PC-9 (cell line): Measurements from ENCODE around the gene CRHR2. TPM values are rescaled to one million over a fixed set of nuclear protein-coding genes. Genes with fewer than 3 reads are reported as not detected.

ENCODE experiments used
- BruUV-seq: library from RNA; stranded (reverse); fragments of 400-500 nt; replicated peaks from 2 replicates; lab custom pipeline; 2021; lab: Mats Ljungman, UMichigan
- CTCF ChIA-PET: fragments of 300-600 bp; sonication (Branson Sonifier 250); formaldehyde crosslinking; loops from one replicate; lab custom pipeline; 2022; ENCODE audit warnings: antibody characterized with exemption; lab: Charles Lee
- POLR2A ChIA-PET: fragments of 300-600 bp; sonication (Branson Sonifier 250); formaldehyde crosslinking; loops from one replicate; lab custom pipeline; 2022; ENCODE audit warnings: antibody characterized with exemption; ENCODE audit not compliant: unreplicated experiment; lab: Charles Lee
- DNase-seq, 2 experiments: peaks; one replicate each; pipeline versions ENCODE4 v3.0.0 to v3.0.0-alpha.2; 2015 to 2022; ENCODE audit warnings: mixed read lengths in 1 of 2
- H2AFZ ChIP-seq: fragments of 200-600 bp; sonication (generic); 2 replicates; pipeline ENCODE4 v1.8.1; 2017; ENCODE audit warnings: antibody characterized with exemption
- H3F3A ChIP-seq: fragments of 200-600 bp; sonication (generic); 2 replicates; pipeline ENCODE4 v1.8.1; 2017; ENCODE audit warnings: antibody characterized with exemption, mild to moderate bottlenecking, low read depth; ENCODE audit not compliant: insufficient read depth
- H3K27ac ChIP-seq: fragments of 200-600 bp; sonication (generic); 2 replicates; pipeline ENCODE4 v1.6.1; 2016; ENCODE audit warnings: mixed run types
- H3K27me3 ChIP-seq: fragments of 200-600 bp; sonication (generic); 2 replicates; pipeline ENCODE4 v1.6.1; 2016; ENCODE audit warnings: low read depth, mixed run types; ENCODE audit not compliant: insufficient read depth
- H3K36me3 ChIP-seq: fragments of 200-600 bp; sonication (generic); 2 replicates; pipeline ENCODE4 v1.6.1; 2016; ENCODE audit warnings: low read depth, mixed run types
- H3K4me1 ChIP-seq: fragments of 200-600 bp; sonication (generic); replicated peaks from 2 replicates; pipeline ENCODE4 v1.6.1; 2016; ENCODE audit warnings: mixed run types; ENCODE audit not compliant: insufficient read depth
- H3K4me2 ChIP-seq: fragments of 200-600 bp; sonication (generic); 2 replicates; pipeline ENCODE4 v1.6.1; 2017; ENCODE audit warnings: mixed run types
- H3K4me3 ChIP-seq: fragments of 200-600 bp; sonication (generic); 2 replicates; pipeline ENCODE4 v1.6.1; 2016; ENCODE audit warnings: mixed run types
- H3K79me2 ChIP-seq: fragments of 200-600 bp; sonication (generic); 2 replicates; pipeline ENCODE4 v1.6.1; 2017; ENCODE audit warnings: low read depth, mixed run types
- H3K9me2 ChIP-seq: fragments of 200-600 bp; sonication (generic); 2 replicates; pipeline ENCODE4 v1.8.1; 2017; ENCODE audit warnings: mild to moderate bottlenecking; ENCODE audit not compliant: insufficient read depth
- H3K9me3 ChIP-seq: fragments of 200-600 bp; sonication (generic); 2 replicates; pipeline ENCODE4 v1.8.1; 2016; ENCODE audit warnings: low read depth; ENCODE audit not compliant: insufficient read depth
- H4K20me1 ChIP-seq: fragments of 200-600 bp; sonication (generic); 2 replicates; pipeline ENCODE4 v1.8.1; 2017; ENCODE audit not compliant: insufficient read depth
- CTCF ChIP-seq: fragments of 200-600 bp; sonication (generic); conservative IDR thresholded peaks from 2 replicates; pipeline ENCODE4 v1.6.1; 2017; ENCODE audit warnings: mixed run types, antibody characterized with exemption, mild to moderate bottlenecking, moderate library complexity
- EZH2 ChIP-seq: fragments of 200-600 bp; sonication (generic); IDR thresholded peaks from 2 replicates; pipeline ENCODE4 v1.8.0; 2017; ENCODE audit warnings: antibody characterized with exemption, low read depth
- intact Hi-C: fragments of 100-400 bp; cut with micrococcal nuclease; formaldehyde crosslinking; loops from one replicate; pipeline ENCODE4 v1.10.0; 2022; ENCODE audit not compliant: unreplicated experiment
- total RNA-seq: library from RNA; stranded (reverse); gene quantifications from 2 replicates; pipeline ENCODE4 v1.2.3, GENCODE V29; 2021

The CRHR2 gene
- total RNA-seq, 1 experiment from 2014 or later = not detected

DNA sequence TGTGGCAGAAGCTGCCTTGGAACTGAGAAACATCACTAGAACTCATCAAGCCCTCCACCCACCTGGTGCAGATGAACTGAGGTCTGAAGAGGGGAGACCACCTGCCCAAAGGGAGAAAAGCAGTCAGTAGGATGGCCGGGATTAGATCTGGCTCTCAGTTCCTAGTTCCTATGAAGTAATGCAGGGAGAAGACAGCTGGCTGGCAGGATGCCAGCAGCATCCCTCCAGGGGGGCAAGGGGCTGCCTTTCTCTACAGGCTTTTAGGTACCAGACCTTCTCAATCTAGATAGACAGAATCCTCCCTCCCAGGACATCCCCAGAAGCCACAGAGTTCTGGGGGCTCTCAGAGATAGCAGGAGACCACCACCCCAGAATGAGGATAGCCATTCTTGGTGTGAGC lies 7.8 kb downstream of the CRHR2 start:
- H3K9me2 ChIP-seq = no peaks in the 10 kb centered on the region
- no TSS peak for BruUV-seq

DNA sequence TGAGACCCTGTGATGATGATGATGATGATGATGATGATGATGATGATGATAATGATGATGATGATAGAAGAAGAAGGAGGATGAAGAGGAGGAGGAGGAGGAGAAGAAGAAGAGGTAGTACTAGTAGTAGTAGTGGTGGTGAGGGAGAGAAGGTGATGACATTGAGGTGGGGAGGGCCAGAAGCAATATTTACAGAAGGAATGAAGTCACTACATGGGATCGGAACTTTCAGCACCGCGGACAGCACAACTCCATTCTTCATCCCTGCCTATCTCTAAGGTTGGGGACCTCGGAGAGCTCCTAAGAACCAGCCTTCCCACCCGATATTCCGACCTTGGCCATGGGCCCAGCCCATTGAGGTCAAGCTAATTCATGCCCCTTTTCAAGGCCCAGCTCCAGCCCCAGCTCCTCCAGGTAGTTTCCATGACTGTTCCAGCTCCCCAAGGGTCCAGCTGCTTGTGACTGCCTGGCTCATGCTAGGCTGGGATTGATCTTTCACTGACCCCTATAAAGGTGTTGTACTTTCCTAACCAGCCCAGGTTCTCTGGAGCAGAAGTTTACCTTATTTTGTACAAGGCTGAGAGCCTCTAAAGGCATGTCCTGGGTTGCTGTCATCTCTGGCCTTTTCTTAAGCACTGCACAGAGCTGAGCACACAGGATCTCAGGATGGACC lies 10.3 kb downstream of the CRHR2 start:
- H3K27ac ChIP-seq = no peak overlapping the region
- TF ChIP-seq EZH2 (no peak), CTCF (no peak)
- no TSS peak for BruUV-seq
- no peaks in the 10 kb centered on the region for H3K9me2 ChIP-seq
- H3K4me1 ChIP-seq = no peaks in the 10 kb centered on the region
- H3K4me3 ChIP-seq = no peak overlapping the region
- no peaks in the 10 kb centered on the region for H3K9me3 ChIP-seq
- CTCF ChIA-PET = no interaction called here
- H3K4me2 ChIP-seq = no peak overlapping the region
- H3F3A ChIP-seq = no peaks in the 10 kb centered on the region
- no peaks in the 10 kb centered on the region for H3K36me3 ChIP-seq
- DNase-seq = peak; percentile 51 to 71
- POLR2A ChIA-PET = no interaction called here
- no peak overlapping the region for H2AFZ ChIP-seq
- intact Hi-C loops = no loop called here
- H4K20me1 ChIP-seq = 0 out of 2 replicates have a peak, but pooled peaks cover 3% of the 10 kb centered on the region
- H3K27me3 ChIP-seq = peaks cover 78% of the 10 kb centered on the region
- no peaks in the 10 kb centered on the region for H3K79me2 ChIP-seq

More for the DNA sequence above, 7.8 kb downstream of the CRHR2 start:
- Histone ChIP-seq H3K36me3 (no peaks in the 10 kb centered on the region), H3K27me3 (peaks cover 78% of the 10 kb centered on the region), H4K20me1 (0 out of 2 replicates have a peak, but pooled peaks cover 3% of the 10 kb centered on the region), H3K9me3 (no peaks in the 10 kb centered on the region), H3K79me2 (no peaks in the 10 kb centered on the region), H3K4me3 (no peak overlapping the region), H3K4me1 (no peaks in the 10 kb centered on the region), H3F3A (no peaks in the 10 kb centered on the region), H3K27ac (no peak overlapping the region), H2AFZ (no peak overlapping the region), H3K4me2 (no peak overlapping the region)
- intact Hi-C loops = no loop called here
- TF ChIP-seq EZH2 (no peak), CTCF (no peak)
- ChIA-PET CTCF (no interaction called here), POLR2A (no interaction called here)
- DNase-seq = no peak

- CTCF ChIA-PET = interaction anchor here (0.5 to 0.6 kb wide), 2 partner anchors 39 to 453 kb away, joined by 3 read pairs; no protein-coding TSS in a partner anchor
These were observed 14.2 kb downstream of the CRHR2 start for GRCh38 chr7:30668102-30668501.

More at GRCh38 chr7:30668102-30668501, 14.2 kb downstream of the CRHR2 start:
- no peaks in the 10 kb centered on the region for H3K9me3 ChIP-seq
- H3K27me3 ChIP-seq = peaks cover 76% of the 10 kb centered on the region
- no TSS peak for BruUV-seq
- intact Hi-C loops = no loop called here
- no peak overlapping the region for H2AFZ ChIP-seq
- H3K9me2 ChIP-seq = no peaks in the 10 kb centered on the region
- TF ChIP-seq CTCF = no peak
- no peak for TF ChIP-seq EZH2
- no peak overlapping the region for H3K4me3 ChIP-seq
- H3K79me2 ChIP-seq = no peaks in the 10 kb centered on the region
- H3K4me1 ChIP-seq = no peaks in the 10 kb centered on the region
- no peaks in the 10 kb centered on the region for H3F3A ChIP-seq
- H3K27ac ChIP-seq = no peak overlapping the region
- 0 out of 2 replicates have a peak, but pooled peaks cover 3% of the 10 kb centered on the region for H4K20me1 ChIP-seq
- no peaks in the 10 kb centered on the region for H3K36me3 ChIP-seq
- POLR2A ChIA-PET = no interaction called here
- H3K4me2 ChIP-seq = no peak overlapping the region
- no peak for DNase-seq
